ENCODE results near the gene DNAJC30. TPM values are rescaled to one million over a fixed set of nuclear protein-coding genes. Genes with fewer than 3 reads are reported as not detected.
"Not testable (repeated sequence)": the region's sequence is repeated elsewhere in the genome, so short reads cannot be mapped to it uniquely, and the experiment has no call there.

DNAJC30 gene
- polyA plus RNA-seq, 1 of the 3 experiments (the other 2 are of a cell fraction): 11.0 TPM

- peaks cover 34% of the 10 kb centered on the region; the same call in 1 of the 2 replicates for H3K27me3 ChIP-seq (ENCODE audit: insufficient read depth)
- TF ChIP-seq SMC3 (IDR thresholded peaks at IDR 0.05; ENCODE audit: low read depth, low read length): no peak
- TF ChIP-seq ZBTB33 (IDR thresholded peaks at IDR 0.05; ENCODE audit: borderline replicate concordance, low read depth): no peak
- TF ChIP-seq PBX3 (IDR thresholded peaks at IDR 0.05): no peak
- no peak for TF ChIP-seq CHD2 (IDR thresholded peaks at IDR 0.05; ENCODE audit: low read length, partially characterized antibody)
- TF ChIP-seq ELF1 (IDR thresholded peaks at IDR 0.05): no peak
- TF ChIP-seq EP300 (IDR thresholded peaks at IDR 0.05; ENCODE audit: borderline replicate concordance in 1 of 2, low read depth in 1 of 2, low read length in 1 of 2): no peak
- TF ChIP-seq FOXJ3 (CRISPR knock-in tag; IDR thresholded peaks at IDR 0.05): no peak
- no peak for TF ChIP-seq RAD21 (IDR thresholded peaks at IDR 0.05; ENCODE audit: low read length)
- TF ChIP-seq SIN3A (IDR thresholded peaks at IDR 0.05; ENCODE audit: borderline replicate concordance, low read depth, low read length): no peak
- TF ChIP-seq RCOR1 (IDR thresholded peaks at IDR 0.05; ENCODE audit: low read length): no peak
- TF ChIP-seq REST (IDR thresholded peaks at IDR 0.05; ENCODE audit: low read depth, low read length): no peak
- no peak for TF ChIP-seq RFX5 (IDR thresholded peaks at IDR 0.05; ENCODE audit: low read length)
- no peak overlapping the region for H2AFZ ChIP-seq (ENCODE audit: low read depth)
- H3K79me2 ChIP-seq (ENCODE audit: insufficient read depth): no peaks in the 10 kb centered on the region
- H3K9me3 ChIP-seq: no peaks in the 10 kb centered on the region
- H3K4me3 ChIP-seq (ENCODE audit: low read depth in 2 of 2, low read length in 1 of 2): no peak overlapping the region
- no peak overlapping the region for H3K27ac ChIP-seq (ENCODE audit: low read depth in 2 of 2, low read length in 1 of 2)
- no peaks in the 10 kb centered on the region for H4K20me1 ChIP-seq (ENCODE audit: insufficient read depth)
- ChIA-PET POLR2A (no interaction called here), CTCF (interaction anchor here (1.0 kb wide), 1 partner anchor 38 kb away, joined by 3 read pairs; no protein-coding TSS in a partner anchor)
- no peaks in the 10 kb centered on the region for H3K4me1 ChIP-seq (ENCODE audit: control insufficient read depth in 1 of 2, insufficient read depth in 2 of 2, low read depth in 1 of 2, low read length in 1 of 2)
- no peak overlapping the region for H3K9ac ChIP-seq
- no peak for DNase-seq
- H3K4me2 ChIP-seq: no peak overlapping the region
- H3K9me2 ChIP-seq: no peaks in the 10 kb centered on the region
- no peaks in the 10 kb centered on the region for H3K36me3 ChIP-seq (replicated peaks in 1 of 2; ENCODE audit: control insufficient read depth in 1 of 2, insufficient read depth in 2 of 2, low read length in 1 of 2)
- H3F3A ChIP-seq (replicated peaks; ENCODE audit: insufficient read depth): peaks cover 6% of the 10 kb centered on the region
Measured at GRCh38 chr7:73663033-73663432, 20.2 kb downstream of the DNAJC30 start.

GRCh38 chr7:73660594-73660993, 22.7 kb downstream of the DNAJC30 start:
- H3K27ac ChIP-seq (ENCODE audit: low read depth in 2 of 2, low read length in 1 of 2); H2AFZ ChIP-seq (ENCODE audit: low read depth); H3K79me2 ChIP-seq (ENCODE audit: insufficient read depth); H3K36me3 ChIP-seq (replicated peaks in 1 of 2; ENCODE audit: control insufficient read depth in 1 of 2, insufficient read depth in 2 of 2, low read length in 1 of 2); H3K9ac ChIP-seq; H3K9me2 ChIP-seq; H3K4me3 ChIP-seq (ENCODE audit: low read depth in 2 of 2, low read length in 1 of 2); H4K20me1 ChIP-seq (ENCODE audit: insufficient read depth); H3K4me1 ChIP-seq (ENCODE audit: control insufficient read depth in 1 of 2, insufficient read depth in 2 of 2, low read depth in 1 of 2, low read length in 1 of 2); DNase-seq; POLR2A ChIA-PET; H3K9me3 ChIP-seq; H3K4me2 ChIP-seq; H3F3A ChIP-seq (replicated peaks; ENCODE audit: insufficient read depth): not testable (repeated sequence)
- 17% methylated on average over 4 of the region's 4 CpGs for whole genome bisulfite sequencing (ENCODE audit: low lambda C conversion rate)
- peaks cover 40% of the 10 kb centered on the region; the same call in 1 of the 2 replicates for H3K27me3 ChIP-seq (ENCODE audit: insufficient read depth)
- CTCF ChIA-PET: interaction anchor here (1.6 to 5.2 kb wide), 2 partner anchors 32 to 54 kb away, joined by 4 to 26 read pairs; no protein-coding TSS in a partner anchor

All from SK-N-SH (cell line).